COLO829 (cell line): Measurements from ENCODE around the gene MINDY1.

Source experiments
- DNase-seq: peaks from one replicate; pipeline ENCODE4 v3.0.0; 2012; ENCODE audit warnings: low spot score

The MINDY1 gene

DNA sequence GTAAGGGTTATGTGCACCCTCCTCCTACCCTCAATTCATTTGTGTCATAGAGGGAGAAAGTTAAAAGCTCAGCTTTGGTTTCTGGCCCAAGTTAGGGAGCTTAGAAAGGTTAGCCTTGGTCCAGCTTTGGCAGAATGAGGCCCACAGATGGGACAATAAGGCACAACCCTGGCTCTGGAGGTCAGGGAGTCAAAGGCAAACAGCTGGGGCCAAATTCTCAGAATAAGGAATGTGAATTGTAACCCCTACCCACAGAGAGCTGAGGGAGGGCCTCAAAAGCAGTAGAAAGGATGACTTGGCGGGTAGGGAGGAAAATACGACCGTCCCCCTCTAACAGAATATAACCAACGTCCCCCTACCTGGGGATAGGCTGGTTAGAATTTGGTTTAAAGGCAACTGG, 41.1 kb downstream of the MINDY1 start:
- no peak for DNase-seq

DNA sequence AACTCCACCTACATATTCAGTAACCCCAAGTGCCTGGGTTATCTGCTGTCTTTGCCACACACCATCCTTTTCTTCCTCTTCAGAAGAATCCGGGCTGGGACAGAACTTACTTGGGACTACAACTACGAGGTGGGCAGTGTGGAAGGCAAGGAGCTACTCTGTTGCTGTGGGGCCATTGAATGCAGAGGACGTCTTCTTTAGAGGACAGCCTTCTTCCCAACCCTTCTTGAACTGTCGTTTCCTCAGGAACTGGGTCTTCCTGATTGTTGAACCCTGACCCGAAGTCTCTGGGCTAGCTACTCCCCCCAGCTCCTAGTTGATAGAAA, 42.6 kb downstream of the MINDY1 start:
- DNase-seq = no peak

DNA sequence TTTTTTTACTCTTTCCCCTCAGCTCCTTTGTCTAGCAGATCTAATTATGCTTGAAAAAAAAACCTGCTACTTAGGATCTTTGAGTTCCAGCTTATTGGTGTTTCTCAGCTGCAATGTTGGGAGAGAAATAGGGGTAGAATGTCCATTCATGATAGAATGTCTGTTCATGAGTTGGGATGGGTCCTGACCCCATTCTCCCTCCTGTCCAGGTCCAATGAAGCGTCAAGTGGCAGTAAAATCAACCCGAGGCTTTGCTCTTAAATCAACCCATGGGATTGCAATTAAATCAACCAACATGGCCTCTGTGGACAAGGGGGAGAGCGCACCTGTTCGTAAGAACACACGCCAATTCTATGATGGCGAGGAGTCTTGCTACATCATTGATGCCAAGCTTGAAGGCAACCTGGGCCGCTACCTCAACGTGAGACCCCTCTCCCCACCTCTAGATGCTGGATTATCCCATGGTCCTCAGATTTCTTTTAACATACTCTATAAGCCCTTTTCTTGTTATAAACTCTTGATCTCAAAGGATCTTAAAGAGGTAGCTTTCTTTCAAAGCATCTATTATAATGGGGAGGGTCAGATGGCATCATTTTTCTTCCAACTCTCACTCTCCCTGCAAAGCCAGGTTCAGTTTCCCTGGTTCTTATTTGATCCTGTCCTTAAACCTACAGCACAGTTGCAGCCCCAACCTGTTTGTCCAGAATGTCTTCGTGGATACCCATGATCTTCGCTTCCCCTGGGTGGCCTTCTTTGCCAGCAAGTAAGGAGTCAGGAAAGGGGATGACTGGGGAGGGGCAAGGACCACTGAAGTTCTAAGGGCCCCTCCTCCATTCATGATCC, 43.2 kb downstream of the MINDY1 start:
- DNase-seq = no peak

DNA sequence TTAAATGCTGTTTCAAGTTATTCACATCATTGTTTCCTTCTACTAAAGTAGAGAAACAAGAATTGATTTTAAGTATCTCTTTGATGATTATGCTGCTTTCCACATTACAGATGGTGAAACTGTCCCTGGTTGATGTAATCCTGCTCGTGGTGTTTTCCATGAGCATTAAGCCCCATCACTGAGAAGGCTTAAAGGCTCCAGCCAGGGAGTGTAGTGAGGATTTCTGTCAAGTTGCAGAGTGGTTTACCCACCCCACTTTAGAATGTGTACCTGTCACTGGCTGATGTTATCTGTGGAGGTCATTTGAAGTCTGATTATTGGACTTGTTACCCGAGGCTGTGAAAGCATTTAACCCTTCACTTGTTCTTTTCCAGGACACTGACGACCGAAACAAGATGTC, 44.9 kb downstream of the MINDY1 start:
- no peak for DNase-seq

DNA sequence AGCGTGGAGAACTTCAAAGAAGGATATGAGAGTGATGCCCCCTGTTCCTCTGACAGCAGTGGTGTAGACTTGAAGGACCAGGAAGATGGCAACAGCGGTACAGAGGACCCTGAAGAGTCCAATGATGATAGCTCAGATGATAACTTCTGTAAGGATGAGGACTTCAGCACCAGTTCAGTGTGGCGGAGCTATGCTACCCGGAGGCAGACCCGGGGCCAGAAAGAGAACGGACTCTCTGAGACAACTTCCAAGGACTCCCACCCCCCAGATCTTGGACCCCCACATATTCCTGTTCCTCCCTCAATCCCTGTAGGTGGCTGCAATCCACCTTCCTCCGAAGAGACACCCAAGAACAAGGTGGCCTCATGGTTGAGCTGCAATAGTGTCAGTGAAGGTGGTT, 46.1 kb downstream of the MINDY1 start:
- DNase-seq = no peak

DNA sequence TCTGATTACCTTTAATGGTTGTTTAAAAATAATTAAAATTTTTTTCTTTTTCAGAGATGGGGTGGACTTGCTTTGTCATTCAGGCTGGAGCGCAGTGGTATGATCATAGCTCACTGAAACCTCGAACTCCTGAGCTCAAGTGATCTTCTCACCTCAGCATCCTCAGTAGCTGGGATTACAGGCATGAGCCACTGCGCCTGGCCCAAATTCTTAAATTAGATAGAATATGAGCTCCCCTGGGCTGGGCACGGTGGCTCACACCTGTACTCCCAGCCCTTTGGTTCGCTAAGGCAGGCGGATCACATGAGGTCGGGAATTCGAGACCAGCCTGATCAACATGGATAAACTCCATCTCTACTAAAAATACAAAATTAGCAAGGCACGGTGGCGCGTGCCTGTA, 49.0 kb downstream of the MINDY1 start:
- no peak for DNase-seq

DNA sequence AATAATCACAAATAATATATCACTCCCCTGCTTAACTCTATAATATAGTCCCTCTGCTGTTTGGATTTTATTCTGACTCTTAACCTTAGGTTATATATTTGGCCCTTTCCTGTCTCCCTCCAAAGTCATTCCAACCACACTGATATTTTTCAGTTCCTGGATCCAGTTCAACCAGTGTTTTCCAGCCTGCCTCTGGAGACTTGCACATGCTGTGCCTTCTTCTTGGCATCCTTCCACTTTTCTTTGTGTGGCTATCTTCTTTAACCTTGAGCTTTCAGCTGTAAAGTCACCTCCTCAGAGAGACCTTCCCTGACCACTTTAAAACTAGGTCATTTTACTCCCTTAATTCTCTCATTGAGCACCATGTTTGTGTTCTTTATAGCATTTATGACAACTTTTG, 51.4 kb downstream of the MINDY1 start:
- no peak for DNase-seq

DNA sequence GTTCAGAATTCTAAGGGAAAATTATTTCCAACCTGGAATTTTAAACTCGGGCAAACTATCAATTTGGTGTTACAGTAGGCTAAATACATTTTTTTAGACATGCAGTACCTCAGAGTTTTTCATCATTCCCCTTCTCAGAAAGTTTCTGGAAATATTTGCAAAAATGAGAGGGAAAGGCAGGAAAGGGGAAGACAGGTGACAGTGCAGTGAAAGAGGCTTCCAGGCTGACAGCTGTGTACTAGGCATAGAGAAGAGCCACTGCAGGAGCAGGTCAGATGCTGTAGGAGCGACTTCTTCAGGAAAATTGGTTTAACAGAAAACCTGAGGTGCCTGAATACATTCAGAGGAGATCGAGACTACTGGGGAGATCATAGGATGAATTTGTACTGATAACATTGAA, 52.0 kb downstream of the MINDY1 start:
- DNase-seq = no peak
